GM10266 (cell line): Measurements from ENCODE around the gene NR2F2.

Source experiments
- DNase-seq: peaks from one replicate; pipeline ENCODE4 v3.0.0; 2012; ENCODE audit errors: extremely low spot score
- CTCF ChIP-seq: IDR thresholded peaks from 2 replicates; pipeline ENCODE4 v1.5.1; 2012; ENCODE audit warnings: mild to moderate bottlenecking, low read depth; ENCODE audit not compliant: control insufficient read depth, insufficient read depth; ENCODE audit errors: missing control alignments

NR2F2 gene

GRCh38 chr15:96345560-96346399 is 15.3 kb downstream of the NR2F2 start:
- peak; percentile 52 for TF ChIP-seq CTCF
- peak; percentile 85 for DNase-seq

DNA sequence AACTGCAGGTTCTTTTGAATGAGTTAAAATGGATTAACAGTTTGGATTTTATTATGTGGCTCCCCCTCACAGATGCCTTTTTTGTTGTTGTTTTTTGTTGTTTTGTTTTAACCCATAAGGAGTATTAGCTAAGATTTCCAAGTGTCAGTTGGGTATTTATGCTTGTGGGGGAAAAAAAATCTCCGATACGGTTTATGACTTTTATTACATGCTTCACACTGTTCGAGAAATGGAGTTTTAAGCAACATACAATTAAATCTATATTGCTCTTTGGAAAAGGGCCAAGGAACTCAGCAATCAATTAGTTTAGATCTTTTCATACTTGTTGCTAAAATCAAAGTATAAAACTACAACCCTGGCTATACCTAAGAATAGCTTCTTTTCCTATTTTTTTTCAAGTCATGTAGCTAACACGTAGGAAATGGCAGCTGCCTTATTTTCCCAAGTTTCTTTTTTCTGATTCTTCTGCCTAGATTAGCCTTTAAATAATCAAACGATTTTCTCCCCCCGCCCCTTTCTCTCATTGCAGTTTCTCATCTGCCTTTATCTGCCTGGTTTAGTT is 16.0 kb downstream of the NR2F2 start:
- TF ChIP-seq CTCF = no peak
- DNase-seq = no peak

DNA sequence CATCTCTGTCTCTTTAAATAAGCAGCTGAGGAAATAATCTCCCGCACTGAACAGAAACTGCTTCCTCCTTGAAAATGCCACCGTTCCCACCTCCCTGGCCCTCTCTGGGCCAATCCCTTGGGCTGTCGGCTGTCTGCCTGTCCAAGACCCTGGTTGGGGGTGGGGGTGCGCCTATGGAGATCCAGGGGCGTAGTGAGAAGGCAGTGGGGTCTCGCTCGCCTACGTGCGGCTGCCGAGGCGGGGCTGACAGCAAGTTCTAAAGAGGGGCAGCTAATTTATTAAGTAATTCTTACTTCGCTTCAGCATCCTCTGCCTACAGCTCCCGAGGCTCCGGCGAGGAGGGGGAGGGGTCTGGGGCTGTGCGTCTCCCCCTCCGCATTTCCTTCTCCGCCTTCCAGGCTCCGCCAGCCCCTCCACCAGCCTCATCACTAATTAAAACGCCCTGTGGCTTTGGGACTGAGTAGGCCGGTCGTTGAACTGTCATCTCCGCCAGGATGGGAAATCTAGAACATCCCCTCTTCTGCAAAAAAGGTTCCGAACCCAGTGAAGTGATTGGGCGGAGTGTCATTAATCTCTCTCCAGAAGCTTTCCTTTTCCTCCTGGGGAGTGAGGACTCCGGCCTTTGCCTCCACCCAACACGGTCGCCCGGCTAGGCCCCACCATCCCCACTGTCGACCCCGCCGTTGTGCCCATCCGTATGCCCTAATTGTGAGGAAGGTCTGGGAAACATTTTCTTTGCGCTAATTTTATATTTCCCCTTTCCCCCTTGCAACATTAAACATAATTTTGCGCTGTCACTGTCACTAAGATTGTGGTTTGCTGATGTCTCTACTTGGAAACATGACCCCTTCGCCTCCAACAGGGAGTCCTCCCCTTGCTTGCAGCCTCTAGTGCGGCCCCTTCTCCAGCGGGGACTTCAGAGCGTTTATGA is 16.9 kb downstream of the NR2F2 start:
- no peak for TF ChIP-seq CTCF
- DNase-seq = no peak

DNA sequence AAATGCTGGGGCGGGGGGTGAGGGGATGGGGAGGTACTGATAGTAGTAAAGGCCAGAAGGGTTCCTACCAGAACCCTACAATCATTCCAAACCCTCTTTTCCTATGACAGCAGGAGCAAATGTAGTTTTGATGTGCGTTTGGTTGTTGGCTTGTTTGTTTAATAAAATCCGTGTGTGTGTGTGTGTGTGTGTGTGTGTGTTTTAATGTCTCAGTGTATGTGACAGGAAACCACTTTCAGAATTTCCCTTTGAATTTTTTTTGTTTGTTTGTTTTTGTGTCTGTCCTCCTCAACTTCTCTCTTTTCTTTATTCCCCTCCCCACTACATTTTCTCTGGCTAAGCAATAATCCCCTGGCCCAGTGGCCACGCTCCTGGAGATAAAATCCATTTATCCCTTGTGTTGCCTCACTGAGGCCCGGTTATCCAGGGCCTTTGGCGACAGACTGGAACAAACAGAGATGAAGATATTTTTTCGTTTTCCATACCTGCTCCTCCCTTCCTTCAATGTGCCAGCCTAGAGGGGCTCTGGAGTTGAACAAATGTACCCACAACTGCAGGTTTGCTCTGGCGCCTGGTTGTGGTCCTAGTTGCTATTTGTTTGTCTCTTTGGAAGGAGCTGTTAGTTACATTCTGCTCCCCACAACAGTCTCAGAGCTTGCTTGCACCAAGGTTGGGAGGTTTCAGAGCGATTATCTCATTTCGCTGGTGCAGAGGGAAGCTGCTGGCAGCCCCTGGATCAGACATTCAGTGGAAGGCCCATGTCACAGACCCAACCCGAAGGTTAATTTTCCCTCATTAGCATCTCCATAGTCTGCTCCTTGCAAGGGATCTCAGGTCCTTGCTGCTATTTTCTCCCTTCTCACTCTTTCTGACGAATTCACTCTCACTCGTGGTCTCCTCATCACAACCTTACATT is 17.9 kb downstream of the NR2F2 start:
- TF ChIP-seq CTCF = no peak
- no peak for DNase-seq

DNA sequence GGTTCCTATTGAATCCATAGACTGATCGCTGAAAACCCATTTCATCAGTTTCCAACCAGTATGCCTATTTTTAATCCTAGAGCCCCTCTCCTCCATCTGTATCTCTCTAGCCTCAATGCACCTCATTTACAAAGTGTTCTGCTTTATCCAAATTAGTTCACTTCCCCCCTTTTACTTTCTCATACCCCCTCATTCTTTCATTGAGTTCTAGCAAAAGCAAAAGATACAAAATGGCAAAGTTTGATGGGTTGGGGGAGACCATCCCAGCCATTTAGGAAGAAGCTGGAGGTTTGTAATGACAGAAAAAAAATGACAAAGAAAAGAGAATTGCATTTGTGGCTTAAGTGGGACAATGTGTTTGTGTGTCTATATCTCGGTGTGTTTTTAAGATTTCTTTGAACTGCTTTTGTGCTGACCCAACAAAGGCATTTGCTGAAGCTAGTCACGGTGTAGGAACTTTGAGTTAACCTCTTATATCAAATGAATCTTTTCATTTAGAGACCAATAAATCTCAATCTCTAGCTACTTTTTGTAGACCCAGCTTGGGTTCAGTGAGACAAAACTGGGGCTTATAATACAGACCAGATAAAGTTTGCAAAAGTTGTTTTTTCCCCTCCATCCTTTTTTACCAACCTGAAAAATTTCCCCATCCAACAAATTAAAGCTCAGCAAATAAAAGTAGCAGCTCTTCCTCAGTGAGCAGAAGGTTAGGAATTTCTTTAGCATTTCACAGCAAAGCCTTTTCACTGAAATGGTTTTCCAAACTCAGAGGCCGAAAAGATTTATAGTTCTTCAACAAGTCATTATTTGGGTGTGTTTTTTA is 18.7 kb downstream of the NR2F2 start:
- no peak for DNase-seq
- TF ChIP-seq CTCF = no peak
